ENCODE measurements around the gene TPSB2.

DNA sequence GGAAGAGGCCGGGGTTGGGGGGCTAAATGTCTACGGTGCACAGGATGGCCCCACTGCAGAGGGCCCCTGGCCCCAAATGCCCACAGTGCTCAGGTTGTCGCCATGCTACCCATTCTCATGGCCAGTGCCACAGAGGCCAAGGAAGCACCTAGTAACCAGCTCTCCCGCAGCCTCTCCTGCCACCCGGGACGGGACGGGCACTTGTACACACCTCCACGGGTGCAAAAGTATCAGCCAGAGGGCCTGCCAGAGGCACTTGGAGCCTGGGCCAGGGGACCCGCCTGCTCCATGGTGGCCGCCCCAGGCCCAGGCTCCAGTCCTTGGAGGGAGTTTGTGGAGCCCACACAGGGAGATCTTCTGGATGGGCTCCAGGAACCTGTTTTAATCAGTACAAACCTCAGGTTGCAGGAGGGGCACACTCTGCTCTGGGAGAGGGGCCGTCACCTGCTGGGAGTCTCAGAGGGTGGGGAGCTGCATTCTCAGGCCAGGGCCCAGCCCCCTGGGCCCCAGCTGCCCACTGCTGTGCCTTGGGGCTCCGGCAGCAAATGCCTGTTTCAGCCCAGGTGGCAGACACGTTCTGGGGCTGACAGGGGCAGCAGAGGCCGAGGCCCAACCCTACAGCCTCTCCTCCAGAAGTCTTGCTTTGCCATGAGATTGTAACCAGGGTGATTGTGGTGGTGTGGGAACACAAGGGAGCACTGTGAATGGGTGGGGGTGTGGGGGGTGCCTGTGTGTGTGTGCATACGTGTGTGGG, 33.8 kb upstream of the TPSB2 start:
- TF ChIP-seq POLR2A (IDR thresholded peaks at IDR 0.05; ENCODE audit: low read depth): no peak
- no peak for TF ChIP-seq CTCF (IDR thresholded peaks at IDR 0.05)
- no peak for TF ChIP-seq POLR2AphosphoS5 (IDR thresholded peaks at IDR 0.05)
- TF ChIP-seq EP300 (IDR thresholded peaks at IDR 0.05): no peak
